Measurements from ENCODE around the gene PCSK6.
A peak's percentile ranks its signal among the peaks of the same experiment; 100 is the strongest.
"Not testable (repeated sequence)": the region's sequence is repeated elsewhere in the genome, so short reads cannot be mapped to it uniquely, and the experiment has no call there.

PCSK6 gene

DNA sequence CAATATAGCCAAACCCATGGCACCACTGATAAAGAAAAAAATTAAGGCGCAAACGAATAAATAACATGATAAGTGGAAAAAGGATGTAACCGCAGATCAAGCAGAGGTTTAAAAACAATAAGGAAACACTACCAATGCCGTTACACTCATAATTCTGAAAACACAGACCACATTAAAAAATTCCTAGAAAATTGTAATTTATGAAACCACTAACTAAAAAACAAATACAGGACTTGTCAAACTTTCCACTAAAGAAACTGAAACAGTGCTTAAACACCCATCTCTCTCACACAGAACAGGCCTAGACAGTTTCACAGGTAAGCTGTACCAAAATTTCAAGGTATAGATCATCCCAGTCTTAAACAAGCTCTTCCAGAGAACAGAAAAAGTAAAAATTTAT lies 28.4 kb downstream of the PCSK6 start:
- DNase-seq (ENCODE audit: low read depth) = no peak

DNA sequence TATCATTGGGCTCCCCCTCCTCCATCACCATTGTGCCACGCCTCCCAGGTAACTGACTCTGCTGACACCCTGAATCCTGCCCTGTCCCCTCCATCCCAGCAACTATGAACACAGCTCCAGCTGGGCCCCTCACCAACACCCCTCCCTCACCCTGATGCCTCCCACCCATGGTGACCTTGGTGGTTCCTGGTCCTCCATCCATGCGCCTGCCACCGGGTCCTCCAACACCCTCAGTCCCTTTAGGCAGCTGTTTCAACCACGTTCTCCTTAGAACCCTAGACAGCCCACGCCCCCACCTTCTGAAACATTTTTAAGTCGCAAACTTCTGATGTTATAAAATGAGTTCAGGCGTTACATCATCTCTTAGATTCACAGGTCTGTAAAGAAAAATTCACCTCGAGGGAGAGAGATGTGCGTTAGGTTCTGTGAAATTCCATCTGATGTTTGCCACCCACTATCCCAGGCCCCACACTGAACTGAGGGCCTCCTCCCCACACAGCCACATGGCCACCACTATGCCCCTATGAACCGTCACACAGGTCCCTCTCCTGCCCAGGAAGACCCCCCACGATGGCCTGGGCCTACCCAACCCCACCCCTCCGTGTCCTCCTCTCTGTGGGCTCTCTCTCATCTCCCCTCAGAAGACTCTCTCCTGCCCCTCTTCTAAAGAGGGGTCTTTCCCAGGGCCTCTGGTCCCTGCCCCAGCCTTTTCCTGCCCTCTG lies 29.8 kb downstream of the PCSK6 start:
- no peak for DNase-seq (ENCODE audit: low read depth)

DNA sequence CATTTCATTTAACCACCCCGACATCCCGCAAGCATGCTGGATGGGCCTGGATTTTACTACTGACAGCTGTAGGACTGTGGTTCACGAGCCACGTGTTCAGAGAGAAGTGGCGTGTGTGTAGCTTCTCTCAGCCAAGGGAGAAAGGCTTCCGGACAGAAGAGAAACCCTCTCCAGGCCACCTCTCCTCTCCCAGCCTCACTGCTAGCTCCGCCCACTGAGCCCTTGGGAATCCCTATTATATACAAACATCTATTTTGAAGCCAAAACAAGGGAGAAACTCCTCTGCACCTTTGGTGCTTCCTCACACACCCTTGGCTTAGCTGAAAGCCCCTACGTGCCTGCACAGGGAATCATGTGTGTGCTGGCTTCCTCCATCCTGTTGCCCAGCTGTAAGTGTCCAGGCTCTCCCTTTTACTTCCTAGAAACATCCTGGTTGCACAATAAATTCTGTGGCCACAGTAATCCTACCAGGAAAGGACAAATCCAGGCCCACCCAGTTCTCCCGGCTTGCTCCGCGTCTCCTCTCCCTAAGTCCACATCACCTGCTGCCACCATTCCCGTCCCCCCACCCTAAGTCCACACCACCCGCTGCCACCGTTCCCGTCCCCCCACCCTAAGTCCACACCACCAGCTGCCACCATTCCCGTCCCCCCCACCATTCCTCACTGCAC lies 30.5 kb downstream of the PCSK6 start:
- DNase-seq (ENCODE audit: low read depth) = no peak

DNA sequence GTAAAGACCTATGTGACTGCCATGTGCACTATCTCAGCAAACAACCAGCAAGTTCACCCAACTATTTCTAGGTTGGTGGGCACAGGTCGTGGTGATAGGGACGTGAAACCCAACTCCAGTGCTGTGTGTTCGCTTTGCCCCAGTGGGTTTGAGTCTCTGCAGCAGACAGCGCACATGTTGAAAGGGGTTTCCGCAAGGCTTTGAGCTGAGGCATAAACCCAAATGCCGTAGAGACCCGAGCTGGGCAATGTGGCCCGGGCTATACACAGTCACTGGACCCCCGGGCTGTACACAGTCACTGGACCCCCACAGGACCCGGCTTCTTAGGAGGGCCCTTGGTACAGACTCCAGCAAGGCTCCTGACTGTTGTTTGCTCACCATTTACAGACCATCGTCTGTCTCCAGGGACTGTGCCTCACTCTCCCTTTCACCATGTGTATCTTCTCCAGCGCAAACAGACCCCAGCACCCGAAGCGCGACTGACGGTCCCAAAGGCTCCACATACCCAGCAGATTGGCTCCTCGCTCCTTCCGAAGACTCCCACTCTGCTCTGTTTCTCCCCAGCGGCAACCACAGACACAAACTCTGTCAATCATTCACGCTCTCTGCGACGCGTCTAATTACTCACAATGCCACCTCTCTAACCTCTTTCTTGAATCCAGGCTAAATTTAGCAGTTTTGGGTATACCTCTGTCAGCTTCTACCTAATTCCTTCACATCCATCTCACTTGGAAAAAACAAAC lies 31.2 kb downstream of the PCSK6 start:
- DNase-seq (ENCODE audit: low read depth) = no peak

DNA sequence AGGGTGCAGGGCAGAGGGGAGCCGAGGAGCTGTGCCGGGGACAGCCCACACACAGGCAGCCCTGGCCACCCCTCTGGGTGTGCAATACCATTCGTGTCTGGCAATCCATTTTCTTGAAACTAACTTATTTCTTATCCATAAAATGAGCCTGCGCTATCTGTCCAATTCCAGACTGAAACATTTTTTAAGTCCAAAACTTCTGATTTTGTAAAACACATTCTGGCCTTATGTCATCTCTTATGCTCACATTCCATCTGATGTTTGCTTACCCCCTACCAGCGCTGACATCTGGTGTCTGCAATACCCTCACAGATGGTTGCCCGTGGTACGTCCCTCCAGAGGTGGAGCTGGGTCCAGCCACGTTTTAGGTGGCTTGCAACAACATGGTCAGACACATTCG lies 31.8 kb downstream of the PCSK6 start:
- no peak for DNase-seq (ENCODE audit: low read depth)

DNA sequence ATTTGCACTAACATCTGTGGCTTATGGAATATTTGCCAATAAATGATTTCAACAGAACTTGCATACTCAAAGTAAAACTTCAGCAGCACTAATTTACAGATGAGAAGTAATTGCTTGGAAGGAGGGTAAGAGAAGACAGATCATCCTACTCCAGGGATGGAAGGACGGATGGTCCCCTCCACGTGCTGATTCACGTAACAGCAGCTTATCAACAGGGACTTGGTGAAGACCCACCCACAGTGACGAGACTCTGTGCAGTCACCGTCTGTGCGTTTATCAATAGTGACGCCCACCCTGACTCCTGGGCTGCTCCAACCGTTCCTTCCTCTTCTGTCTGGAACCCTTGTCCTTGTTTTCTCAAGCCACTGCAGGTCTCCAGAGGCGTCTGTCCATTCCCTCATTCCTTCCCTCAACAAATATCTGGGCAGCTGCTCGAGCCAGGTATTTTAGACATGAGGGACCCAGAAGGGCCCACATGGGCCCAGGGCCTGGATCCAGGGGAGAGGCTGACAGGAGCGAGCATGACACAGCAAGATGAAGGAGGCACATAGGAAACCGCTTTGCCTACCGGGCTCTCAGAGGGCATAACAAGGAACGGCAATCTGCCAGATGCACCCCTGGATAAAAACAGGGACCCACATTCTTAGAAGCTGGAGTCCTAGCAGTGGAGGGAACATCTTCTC lies 33.3 kb downstream of the PCSK6 start:
- no peak for DNase-seq (ENCODE audit: low read depth)

DNA sequence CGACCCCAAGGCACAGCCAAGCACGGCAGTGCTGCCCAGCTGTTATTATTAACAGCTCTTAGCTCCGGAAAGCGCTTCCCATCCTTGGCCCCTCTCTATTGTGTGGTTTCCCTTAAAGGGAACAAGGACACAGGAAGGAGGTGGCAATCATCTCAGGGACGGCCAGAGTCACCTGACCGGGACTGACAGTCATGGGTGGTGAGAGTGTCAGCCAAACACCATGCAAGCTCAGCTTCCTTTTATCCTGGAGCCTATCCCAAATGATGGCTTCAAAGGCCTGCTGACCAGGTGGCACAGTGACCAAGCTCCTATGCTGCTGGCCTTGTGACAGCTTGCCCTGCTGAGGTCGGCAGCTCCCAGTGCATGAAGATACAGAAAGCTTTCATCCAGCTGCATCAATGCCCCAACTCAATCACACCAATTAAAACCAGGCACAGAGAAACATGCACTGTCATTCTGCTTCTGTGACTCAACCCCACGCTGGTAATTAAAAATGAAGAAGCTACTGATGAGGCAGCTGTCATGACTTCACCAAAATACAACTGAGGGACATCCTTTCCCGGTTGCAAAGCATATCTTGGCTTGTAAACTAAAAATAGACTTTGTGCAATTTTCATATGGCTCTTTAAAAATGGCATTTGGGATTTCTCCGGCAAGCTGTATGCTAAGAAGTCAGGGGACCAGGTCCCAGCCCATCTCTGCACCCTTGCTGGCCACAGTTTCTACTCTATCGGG lies 34.0 kb downstream of the PCSK6 start:
- peak; percentile 2 for DNase-seq (ENCODE audit: low read depth)

DNA sequence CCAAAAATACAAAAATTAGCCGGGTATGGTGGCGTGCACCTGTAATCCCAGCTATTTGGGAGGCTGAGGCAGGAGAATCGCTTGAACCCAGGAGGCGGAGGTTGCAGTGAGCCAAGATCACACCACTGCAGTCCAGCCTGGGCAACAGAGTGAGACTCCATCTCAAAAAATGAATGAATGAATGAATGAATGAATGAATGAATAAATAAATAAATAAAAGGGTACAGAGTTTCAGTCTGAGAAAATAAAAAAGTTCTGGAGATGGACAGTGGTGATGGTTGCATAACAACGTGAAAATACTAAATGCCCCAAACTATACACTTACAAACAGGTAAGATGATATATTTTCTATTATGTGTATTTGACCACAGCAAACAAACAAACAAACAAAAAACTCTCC lies 34.7 kb downstream of the PCSK6 start:
- not testable (repeated sequence) for DNase-seq (ENCODE audit: low read depth)

DNA sequence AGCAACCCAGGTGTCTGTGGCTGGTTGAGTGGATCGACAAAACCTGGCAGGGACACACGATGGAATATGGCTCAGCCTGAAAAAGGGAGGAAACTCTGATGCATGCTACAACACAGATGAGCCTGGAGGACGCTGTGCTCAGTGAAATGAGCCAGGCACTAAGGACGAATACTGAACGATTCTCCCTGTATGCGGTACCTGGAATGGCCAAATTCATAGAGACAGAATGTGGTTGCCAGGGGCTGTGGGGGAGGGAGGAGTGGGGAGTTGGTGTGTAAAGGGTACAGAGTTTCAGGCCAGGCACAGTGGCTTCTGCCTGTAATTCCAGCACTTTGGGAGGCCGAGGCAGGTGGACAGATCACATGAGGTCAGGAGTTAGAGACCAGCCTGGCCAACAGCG lies 35.1 kb downstream of the PCSK6 start:
- no peak for DNase-seq (ENCODE audit: low read depth)

DNA sequence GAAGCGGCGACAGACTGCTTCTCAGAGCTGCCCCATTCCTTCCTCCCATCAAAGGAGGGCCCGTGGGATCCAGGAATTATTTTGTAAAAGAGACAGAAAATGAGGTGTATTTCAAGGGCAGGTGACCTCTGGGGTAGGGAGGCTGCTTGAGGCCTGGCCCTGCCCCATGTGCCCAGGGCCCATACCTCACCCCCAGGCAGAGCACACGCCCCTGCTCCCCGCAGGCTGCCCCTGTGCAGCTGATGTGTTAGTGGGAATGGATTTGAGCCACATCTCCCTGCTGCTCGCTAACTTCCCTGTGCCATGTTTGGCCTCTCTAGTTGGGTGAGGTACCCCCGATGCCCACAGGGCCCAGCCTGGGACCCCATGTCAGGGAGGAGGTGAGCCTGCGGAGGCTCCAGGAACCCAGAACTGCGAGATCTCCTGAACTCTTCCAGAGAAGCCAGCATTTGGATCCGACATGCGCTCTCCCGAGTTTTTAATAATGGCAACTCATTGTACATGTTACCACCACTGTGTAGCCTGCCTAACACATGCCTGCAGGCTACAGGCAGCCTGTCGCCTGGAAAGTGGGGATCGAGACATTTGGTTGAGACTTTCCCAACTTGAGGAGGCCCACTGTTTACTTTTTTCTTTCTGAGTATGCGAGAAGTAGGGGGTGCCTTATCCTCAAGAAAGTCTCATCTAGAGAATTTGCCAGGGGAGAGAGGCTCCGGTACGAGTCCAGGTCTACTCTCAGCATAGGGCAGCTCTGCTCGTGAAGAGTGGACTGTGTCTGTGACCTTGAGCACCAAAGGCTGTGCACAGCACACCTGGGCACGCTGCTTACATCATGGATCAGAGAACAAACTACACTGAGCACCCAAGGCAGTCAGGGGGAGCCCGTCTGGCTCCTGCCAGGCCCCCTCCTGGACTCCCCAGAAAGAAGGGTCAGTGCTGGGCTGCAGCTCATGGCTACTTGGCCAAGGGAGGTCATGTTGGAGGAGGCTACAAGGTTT lies 36.1 kb downstream of the PCSK6 start:
- DNase-seq (ENCODE audit: low read depth) = no peak

DNA sequence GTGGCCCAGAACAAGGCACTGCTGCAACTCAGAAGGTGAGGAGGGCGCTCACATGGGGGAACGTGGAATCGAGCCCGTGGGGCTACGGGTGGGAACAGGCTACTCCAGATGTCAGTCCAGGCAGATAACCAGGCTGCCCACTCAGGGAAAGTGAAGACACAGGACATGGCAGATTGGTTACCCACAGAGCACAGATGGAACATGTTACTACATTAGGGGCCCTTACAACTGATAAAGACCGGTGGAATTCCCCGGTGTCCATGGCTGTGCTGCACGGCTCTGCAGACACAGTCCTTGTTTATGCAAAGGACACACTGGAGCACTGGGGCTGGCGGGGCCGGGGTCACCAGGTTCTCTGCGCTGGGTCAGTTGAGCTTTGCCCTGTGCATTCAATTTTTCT lies 36.9 kb downstream of the PCSK6 start:
- DNase-seq (ENCODE audit: low read depth) = no peak

DNA sequence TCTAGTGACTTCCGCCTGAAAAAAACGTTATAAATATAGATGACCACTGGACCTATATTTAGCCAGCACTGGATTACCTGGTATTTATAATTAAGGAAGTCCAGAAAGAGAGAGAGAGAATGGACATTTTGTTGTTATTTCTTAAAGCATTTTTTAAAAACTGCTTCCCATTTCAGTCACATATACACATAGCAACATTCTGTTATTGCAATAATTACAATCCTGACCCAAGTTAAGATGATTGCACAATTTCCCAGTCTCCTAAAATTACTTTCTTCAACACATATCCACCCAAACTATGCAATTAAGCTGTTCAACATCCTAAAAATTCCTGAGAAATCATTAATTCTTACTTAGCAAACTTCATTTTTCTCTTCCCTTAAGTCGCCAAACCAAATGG lies 37.7 kb downstream of the PCSK6 start:
- DNase-seq (ENCODE audit: low read depth) = no peak

DNA sequence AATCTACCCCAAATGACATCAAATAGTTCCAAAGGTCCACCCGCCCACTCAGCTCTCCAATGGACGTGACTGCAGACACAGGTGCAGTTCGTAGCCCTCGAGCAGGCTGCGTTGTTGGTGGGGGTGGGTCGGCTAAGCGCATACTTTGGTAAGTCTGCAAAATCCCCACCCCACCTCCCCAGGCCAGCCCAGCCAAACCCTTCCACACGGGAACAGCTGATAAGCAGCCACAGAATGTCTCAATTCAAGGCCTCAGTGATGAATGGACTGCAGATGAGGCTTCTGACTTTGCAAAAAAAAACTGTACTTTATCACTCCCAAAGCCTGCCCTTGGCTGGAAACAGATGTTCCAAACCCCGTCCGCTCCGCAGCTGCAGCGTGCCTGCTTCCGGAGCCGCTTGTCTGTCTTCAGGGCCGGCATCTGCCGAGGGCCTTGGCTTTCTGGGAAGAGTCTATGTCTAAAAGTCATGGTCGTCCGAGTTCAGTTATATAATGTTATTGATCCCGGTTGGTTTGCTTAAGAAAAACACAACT lies 38.2 kb downstream of the PCSK6 start:
- no peak for DNase-seq (ENCODE audit: low read depth)

DNA sequence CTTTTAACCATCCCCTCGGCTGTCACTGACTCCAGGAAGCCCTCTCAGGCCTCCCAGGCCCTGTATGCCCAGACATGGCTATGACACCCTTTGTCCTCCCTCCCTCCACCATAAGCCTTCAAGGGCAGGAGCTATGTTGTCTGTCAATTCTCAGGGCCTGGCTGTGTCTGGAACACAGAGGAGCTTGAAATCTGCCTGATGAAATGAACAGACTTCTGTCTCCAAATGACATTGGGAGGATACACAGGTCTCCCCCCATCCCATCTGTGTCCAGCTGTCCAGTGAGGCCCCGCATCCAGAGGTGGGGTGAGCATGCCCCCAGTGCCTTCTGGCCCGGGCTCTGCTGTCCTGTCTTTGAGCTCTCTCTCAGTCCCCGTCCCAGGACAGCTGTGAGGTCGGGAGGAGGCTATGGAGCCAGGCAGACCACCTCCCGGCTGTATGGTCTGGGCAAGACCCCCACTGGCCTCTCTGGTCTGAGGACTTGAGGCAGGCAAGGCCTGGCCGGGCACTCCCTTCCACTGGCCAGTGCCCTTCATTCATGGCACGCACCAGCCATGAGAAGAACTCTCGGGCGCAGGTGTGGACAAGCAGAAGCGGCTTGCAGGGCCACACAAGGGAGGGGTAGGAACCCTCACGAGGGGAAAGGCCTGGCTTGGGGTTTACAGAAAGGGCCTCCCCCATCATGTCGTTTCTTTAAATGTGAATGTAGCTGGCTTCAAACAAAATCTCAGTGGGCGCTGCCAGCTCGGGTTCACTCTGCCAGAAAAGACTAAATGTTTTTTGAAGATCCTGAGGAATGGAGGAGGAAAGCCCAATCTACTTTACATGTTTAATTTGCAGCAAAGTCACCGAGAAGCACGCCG lies 38.9 kb downstream of the PCSK6 start:
- no peak for DNase-seq (ENCODE audit: low read depth)

DNA sequence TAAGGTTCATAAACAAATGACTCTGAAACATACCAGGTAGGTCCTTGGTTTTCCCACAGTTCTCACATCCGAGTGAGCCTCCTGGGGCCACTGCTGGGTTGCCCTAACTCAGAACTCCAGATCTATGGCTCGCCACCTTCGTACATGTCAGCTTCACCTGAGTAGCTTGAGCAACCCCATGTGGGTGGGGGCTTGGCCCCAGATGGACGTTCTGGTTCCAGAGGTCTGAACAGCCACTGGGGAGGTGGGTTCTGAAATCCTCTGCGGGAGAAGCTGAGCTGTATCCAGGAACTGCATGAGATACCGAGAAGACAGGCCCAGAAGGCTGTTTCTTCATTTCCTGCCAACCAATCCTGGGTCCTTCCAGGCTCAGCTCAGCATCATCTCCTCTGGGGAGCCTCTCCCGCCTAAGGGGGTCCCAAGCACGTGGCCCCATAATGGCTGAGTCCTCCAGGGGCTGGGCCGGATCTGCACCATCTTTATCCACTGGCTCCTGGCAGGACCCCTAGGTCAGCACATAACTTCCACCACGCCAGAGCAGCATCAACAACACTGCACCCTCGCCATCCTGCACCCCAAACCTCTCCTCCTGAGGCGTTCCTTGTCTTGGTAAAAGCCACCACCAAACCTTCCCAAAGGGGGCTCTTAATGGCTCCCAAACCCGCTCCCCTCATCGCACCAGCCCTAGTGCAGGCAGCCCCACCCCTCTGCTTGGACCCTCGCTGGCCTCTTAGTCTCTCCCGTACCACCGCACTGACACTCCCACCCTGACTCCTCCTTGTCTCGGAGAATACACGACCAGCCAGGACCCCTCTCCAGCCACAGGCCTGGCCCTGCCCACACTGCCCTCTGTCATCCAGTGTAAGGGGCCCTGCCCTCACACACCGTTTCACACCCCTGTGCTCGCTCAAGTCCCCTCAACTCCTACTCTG lies 39.8 kb downstream of the PCSK6 start:
- DNase-seq (ENCODE audit: low read depth) = no peak

DNA sequence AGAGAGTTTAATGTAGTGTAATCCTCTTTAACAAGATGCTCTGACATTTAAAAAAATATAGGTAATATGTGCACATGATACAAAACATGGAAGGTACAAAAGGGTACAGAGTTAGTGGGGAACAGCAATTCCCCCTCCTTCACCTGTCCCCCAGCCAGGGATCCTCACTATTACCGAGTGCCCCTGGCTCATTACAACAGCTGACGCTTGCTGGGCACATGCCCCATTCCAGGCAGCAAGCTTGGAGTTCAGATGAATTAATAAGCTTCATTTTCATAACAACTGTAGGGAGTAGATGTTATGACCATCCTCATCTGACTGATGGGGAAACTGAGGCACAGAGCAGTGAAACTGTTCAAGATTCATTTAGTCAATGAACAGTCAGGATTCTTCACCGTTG lies 41.2 kb downstream of the PCSK6 start:
- DNase-seq (ENCODE audit: low read depth) = no peak

DNA sequence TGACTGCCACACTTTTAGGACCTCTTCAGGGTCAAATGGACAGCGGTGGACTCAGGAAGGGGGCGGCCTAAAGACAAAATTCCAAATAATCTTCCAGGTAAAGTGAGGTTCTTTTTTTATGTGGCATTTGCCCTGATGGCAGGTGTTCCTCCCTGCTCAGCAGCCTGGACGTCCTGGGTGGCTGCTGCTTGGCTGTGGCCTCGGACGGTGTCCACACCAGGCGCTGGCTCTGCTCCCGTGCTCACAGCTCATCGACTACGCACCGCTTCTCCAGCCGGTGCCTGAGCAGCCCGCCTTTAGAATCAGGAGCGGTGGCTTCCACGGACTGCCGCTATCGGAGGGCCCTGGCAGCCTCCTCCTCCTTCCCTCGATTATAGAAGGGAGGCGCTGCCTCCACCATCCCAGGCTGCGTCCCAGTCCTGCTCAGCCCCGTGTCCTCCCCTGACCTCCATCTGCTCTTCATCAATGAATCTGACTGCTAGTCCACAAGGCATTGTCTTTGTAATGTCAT lies 41.9 kb downstream of the PCSK6 start:
- no peak for DNase-seq (ENCODE audit: low read depth)

DNA sequence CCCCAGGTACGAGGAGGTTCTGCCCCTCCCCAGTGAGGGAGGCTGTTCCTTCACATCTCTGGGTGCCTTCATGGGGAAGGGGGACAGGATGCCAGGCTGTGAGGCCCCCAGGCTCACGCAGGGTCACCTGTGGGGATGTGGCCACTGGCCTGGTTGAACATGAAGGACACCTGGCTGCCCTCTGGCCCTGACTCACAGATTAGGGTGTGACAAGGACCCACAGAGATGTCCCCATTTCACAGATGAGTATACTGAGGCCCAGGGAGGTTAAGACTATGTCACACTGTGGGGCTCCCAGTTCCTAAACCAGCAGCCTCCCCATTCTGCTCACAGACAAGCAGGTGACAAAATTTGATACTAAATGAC lies 42.4 kb downstream of the PCSK6 start:
- DNase-seq (ENCODE audit: low read depth) = no peak
